HG03045 (cell line): ENCODE data around the gene PRPF19.
"Not testable (repeated sequence)": the region's sequence is repeated elsewhere in the genome, so short reads cannot be mapped to it uniquely, and the experiment has no call there.

ENCODE experiments used
- ATAC-seq: cut with Tn5 transposase; IDR thresholded peaks from one replicate; pipeline ENCODE4 v1.9.1; 2021; ENCODE audit warnings: mild to moderate bottlenecking, moderate library complexity; ENCODE audit not compliant: unreplicated experiment

The PRPF19 gene

GRCh38 chr11:60909680-60910280 is 3.4 kb upstream of the PRPF19 start:
- not testable (repeated sequence) for ATAC-seq

- ATAC-seq: no peak
These were observed 2.4 kb upstream of the PRPF19 start for GRCh38 chr11:60908803-60909202.

GRCh38 chr11:60905551-60906113 is 753 bp downstream of the PRPF19 start:
- no peak for ATAC-seq

- no peak for ATAC-seq
These were observed 1.3 kb downstream of the PRPF19 start for GRCh38 chr11:60905047-60905446.

- ATAC-seq: no peak
These were observed 3.8 kb downstream of the PRPF19 start for GRCh38 chr11:60902625-60903024.

GRCh38 chr11:60900673-60901404 is 5.5 kb downstream of the PRPF19 start:
- no peak for ATAC-seq

GRCh38 chr11:60899977-60900376 is 6.4 kb downstream of the PRPF19 start:
- ATAC-seq: no peak

GRCh38 chr11:60899046-60899936 is 7.1 kb downstream of the PRPF19 start:
- no peak for ATAC-seq

- ATAC-seq: no peak
These were observed 8.9 kb downstream of the PRPF19 start for GRCh38 chr11:60897496-60897895.

DNA sequence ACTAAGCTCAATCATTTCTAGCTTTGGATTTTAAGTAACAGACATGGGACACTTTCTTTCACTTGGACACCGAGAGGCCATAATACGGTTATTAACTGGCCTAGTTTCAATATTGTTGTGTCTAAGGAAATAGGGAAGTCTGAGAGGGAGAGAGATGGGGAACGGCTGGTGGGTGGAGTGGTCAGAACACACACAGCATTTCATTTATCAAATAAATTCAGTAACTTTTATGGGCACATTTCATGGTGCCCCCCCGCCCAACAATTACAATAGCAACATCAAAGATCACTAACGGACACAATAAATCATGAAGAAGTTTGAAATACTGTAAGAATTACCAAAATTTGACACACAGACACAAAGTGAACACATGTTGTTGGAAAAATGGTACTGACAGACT is 10.7 kb downstream of the PRPF19 start:
- no peak for ATAC-seq

- ATAC-seq: no peak
These were observed 15.2 kb downstream of the PRPF19 start for GRCh38 chr11:60891103-60891741.

GRCh38 chr11:60890696-60891095 is 15.7 kb downstream of the PRPF19 start:
- ATAC-seq: no peak

- no peak for ATAC-seq
These were observed 16.5 kb downstream of the PRPF19 start for GRCh38 chr11:60889869-60890311.

GRCh38 chr11:60887556-60887955 is 18.8 kb downstream of the PRPF19 start:
- ATAC-seq: peak; percentile 52

DNA sequence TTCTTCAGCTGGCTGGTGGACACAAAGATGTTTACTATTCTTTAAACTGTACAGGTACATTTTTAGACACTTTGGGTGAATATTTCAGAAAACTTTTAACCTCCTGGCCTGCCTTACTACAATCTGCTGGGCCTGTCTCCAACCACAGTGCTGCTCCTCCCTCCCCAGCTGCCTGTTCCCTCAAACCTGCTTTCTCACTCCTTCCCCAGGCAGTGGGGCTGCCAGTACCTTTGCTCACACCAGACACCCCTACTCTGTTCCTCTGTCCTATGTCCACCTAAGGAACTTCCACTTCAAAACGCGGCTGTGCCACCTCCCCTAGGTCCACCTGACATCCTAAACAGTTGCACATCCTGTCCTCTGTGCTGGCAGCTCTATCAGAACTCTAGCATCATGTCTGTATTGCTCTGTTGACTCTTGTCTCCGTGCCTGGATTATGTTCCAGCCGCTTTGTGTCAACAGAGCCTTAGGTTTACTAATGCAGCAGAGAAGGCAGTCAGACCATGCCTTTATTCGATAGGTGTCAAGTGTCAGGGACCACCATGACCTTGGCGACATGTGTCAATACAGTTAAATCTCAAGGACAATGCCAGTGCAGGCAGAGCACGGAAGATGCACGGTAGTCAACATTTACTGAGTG is 25.6 kb downstream of the PRPF19 start:
- ATAC-seq: no peak

- ATAC-seq: no peak
These were observed 26.3 kb downstream of the PRPF19 start for GRCh38 chr11:60879971-60880588.

DNA sequence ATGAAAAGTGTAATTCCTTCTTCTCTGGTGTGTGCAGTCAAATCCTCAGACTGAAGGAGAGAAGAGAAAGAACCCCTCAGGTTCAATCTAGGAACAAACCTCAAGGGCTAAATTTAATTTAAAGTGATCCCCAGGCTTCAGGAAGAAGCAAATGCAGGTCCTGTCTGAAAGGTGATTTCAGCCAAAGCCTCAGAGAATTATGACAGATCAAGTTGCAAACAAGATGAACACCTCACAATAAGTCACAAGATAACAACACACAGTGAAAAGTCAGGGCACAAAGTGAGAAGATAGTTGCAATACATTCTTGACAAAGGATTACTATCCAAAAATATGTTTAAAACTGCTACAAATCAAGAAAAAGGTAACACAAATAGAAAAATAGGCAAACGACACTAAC is 27.3 kb downstream of the PRPF19 start:
- ATAC-seq: no peak

GRCh38 chr11:60878245-60879101 is 27.9 kb downstream of the PRPF19 start:
- no peak for ATAC-seq

- no peak for ATAC-seq
These were observed 30.3 kb downstream of the PRPF19 start for GRCh38 chr11:60876168-60876485.
